ENCODE data around the gene LMNTD1.

DNA sequence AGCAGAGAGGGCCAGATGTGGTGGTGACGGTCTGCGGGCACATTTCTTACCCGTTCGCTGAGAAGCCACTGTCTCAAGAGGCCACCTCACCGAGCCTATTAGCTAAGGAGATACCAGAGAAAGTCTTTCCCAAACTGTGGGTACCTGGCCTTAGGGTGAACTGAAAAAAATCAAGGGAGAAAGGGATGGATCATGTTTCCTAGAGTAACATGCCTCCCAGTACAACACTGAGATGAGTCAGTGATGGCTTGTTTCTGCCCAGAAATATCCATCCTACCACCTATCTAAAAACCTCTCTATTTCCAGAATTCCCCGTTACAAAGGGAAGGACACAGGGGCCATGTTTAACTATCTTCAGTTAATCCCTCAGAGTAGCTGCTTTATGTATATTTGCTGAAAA, 83.7 kb downstream of the LMNTD1 start:
- TF ChIP-seq POLR2A (IDR thresholded peaks at IDR 0.05): no peak
- TF ChIP-seq, protein P1, sequence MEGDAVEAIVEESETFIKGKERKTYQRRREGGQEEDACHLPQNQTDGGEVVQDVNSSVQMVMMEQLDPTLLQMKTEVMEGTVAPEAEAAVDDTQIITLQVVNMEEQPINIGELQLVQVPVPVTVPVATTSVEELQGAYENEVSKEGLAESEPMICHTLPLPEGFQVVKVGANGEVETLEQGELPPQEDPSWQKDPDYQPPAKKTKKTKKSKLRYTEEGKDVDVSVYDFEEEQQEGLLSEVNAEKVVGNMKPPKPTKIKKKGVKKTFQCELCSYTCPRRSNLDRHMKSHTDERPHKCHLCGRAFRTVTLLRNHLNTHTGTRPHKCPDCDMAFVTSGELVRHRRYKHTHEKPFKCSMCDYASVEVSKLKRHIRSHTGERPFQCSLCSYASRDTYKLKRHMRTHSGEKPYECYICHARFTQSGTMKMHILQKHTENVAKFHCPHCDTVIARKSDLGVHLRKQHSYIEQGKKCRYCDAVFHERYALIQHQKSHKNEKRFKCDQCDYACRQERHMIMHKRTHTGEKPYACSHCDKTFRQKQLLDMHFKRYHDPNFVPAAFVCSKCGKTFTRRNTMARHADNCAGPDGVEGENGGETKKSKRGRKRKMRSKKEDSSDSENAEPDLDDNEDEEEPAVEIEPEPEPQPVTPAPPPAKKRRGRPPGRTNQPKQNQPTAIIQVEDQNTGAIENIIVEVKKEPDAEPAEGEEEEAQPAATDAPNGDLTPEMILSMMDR (IDR thresholded peaks at IDR 0.05): no peak
